ENCODE results near the gene HSD17B4.

DNA sequence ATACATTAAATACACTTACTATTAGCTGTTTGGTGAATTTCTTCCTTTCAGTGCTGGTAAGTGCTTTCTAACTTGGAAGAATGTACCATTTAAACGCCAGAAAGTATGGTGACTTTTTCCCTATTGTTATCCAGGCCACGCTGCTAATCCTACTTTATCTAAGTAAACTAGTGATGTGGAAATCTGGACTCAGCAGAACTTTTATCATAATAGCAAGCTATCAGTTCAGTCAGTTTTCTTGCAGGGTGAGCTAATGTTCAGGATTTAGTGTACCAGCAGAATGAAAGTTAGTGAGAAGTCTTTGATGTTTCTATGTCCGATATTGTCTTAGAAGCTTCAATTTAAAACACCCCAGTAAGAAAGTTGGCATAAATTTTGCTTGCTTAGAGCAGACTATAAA lies 72.2 kb downstream of the HSD17B4 start:
- no peak for TF ChIP-seq POLR2AphosphoS5 (IDR thresholded peaks at IDR 0.05)
- TF ChIP-seq POLR2A (IDR thresholded peaks at IDR 0.05) = no peak
- TF ChIP-seq, protein P1, sequence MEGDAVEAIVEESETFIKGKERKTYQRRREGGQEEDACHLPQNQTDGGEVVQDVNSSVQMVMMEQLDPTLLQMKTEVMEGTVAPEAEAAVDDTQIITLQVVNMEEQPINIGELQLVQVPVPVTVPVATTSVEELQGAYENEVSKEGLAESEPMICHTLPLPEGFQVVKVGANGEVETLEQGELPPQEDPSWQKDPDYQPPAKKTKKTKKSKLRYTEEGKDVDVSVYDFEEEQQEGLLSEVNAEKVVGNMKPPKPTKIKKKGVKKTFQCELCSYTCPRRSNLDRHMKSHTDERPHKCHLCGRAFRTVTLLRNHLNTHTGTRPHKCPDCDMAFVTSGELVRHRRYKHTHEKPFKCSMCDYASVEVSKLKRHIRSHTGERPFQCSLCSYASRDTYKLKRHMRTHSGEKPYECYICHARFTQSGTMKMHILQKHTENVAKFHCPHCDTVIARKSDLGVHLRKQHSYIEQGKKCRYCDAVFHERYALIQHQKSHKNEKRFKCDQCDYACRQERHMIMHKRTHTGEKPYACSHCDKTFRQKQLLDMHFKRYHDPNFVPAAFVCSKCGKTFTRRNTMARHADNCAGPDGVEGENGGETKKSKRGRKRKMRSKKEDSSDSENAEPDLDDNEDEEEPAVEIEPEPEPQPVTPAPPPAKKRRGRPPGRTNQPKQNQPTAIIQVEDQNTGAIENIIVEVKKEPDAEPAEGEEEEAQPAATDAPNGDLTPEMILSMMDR (IDR thresholded peaks at IDR 0.05) = no peak

Measured in transverse colon (tissue), 4 donors.